HL-60 (cell line): ENCODE results near the gene CES2.

ENCODE experiments used
- CTCF ChIP-seq: IDR thresholded peaks from one replicate; pipeline ENCODE4 v1.5.1; 2011; ENCODE audit warnings: low read length, control low read depth, inconsistent platforms; ENCODE audit not compliant: insufficient read depth
- POLR2AphosphoS5 ChIP-seq: IDR thresholded peaks from 2 replicates; pipeline ENCODE4 v1.6.1; 2012; ENCODE audit warnings: low read depth
- TF ChIP-seq, protein P1 (sequence below): IDR thresholded peaks from 2 replicates; pipeline ENCODE4 v1.6.1; 2012; ENCODE audit warnings: low read depth; ENCODE audit not compliant: insufficient replicate concordance

GRCh38 chr16:66936889-66937554 lies 1.7 kb downstream of the CES2 start:
- TF ChIP-seq CTCF (no peak), POLR2AphosphoS5 (no peak)
- TF ChIP-seq, protein P1, sequence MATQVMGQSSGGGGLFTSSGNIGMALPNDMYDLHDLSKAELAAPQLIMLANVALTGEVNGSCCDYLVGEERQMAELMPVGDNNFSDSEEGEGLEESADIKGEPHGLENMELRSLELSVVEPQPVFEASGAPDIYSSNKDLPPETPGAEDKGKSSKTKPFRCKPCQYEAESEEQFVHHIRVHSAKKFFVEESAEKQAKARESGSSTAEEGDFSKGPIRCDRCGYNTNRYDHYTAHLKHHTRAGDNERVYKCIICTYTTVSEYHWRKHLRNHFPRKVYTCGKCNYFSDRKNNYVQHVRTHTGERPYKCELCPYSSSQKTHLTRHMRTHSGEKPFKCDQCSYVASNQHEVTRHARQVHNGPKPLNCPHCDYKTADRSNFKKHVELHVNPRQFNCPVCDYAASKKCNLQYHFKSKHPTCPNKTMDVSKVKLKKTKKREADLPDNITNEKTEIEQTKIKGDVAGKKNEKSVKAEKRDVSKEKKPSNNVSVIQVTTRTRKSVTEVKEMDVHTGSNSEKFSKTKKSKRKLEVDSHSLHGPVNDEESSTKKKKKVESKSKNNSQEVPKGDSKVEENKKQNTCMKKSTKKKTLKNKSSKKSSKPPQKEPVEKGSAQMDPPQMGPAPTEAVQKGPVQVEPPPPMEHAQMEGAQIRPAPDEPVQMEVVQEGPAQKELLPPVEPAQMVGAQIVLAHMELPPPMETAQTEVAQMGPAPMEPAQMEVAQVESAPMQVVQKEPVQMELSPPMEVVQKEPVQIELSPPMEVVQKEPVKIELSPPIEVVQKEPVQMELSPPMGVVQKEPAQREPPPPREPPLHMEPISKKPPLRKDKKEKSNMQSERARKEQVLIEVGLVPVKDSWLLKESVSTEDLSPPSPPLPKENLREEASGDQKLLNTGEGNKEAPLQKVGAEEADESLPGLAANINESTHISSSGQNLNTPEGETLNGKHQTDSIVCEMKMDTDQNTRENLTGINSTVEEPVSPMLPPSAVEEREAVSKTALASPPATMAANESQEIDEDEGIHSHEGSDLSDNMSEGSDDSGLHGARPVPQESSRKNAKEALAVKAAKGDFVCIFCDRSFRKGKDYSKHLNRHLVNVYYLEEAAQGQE = no peak
